Mononuclear cell (primary cell): ENCODE results near the gene SMIM28. TPM values are rescaled to one million over a fixed set of nuclear protein-coding genes. Genes with fewer than 3 reads are reported as not detected.

Experiments used
- H3K27me3 ChIP-seq: 2 replicates; pipeline ENCODE4 v1.6.0; 2011; ENCODE audit warnings: low read length, control low read depth; ENCODE audit not compliant: insufficient read depth
- H3K4me1 ChIP-seq: 2 replicates; pipeline ENCODE4 v1.5.1; 2011; ENCODE audit warnings: mild to moderate bottlenecking, low read length, control low read depth; ENCODE audit not compliant: insufficient read depth
- H3K4me3 ChIP-seq: 2 replicates; pipeline ENCODE4 v1.5.1; 2011; ENCODE audit warnings: mild to moderate bottlenecking, low read length, moderate library complexity
- H3K9me3 ChIP-seq: 2 replicates; pipeline ENCODE4 v1.5.1; 2011; ENCODE audit warnings: low read depth, mild to moderate bottlenecking, control low read depth, low read length
- total RNA-seq: library from RNA; depleted of rRNA; stranded (reverse); fragments of >200 nt; gene quantifications from one replicate; pipeline ENCODE4 v1.2.3, GENCODE V29; 2012

The SMIM28 gene
- total RNA-seq, 1 donor, result not detected

GRCh38 chr6:138389551-138389950, 11.8 kb downstream of the SMIM28 start:
- H3K27me3 ChIP-seq, result no peaks in the 10 kb centered on the region
- H3K4me3 ChIP-seq, result no peak overlapping the region
- no peaks in the 10 kb centered on the region for H3K9me3 ChIP-seq
- peaks cover 9% of the 10 kb centered on the region for H3K4me1 ChIP-seq

DNA sequence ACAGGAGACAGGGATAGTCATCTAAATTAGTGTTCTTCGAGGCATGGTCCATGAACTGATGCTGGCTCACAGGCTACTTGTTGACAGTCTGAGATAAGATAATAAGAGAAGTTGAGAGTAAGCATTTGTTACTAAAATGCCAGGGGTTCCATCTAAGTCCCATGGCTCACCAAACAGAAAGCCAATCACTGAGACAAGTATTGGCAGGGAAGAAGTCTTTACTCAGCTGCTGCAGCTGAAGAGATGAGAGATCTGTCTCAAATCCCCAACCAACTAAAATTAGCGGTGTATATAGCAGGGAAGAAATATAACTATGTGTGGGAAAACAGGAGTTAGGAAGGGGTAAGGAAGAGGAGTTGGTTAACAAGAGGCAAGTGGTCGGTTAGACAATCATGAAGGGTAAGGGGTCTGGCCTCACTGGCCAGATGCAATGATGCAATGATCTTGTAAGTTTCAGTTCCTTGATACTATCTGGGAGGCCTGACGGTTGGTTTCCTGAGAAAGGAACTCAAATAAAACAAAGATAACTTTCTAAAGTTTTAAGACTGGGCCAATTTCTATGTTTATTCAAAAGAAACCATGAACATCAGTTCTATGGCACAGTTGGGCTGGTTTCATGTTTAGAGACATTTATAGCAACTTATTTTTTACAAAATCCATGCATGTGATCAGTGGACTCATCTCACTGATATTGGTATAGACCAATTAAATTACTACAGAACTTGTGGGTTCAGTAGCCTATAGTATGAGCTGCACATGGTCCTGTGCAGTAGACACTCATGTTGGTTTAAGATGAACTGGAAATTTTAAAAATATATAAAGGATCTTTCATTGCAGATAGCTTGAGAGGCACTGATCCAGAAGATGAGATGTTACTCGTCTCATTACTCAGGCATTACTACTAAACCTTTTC, 16.4 kb downstream of the SMIM28 start:
- no peaks in the 10 kb centered on the region for H3K27me3 ChIP-seq
- H3K4me1 ChIP-seq, result peaks cover 16% of the 10 kb centered on the region
- no peak overlapping the region for H3K4me3 ChIP-seq
- H3K9me3 ChIP-seq, result no peaks in the 10 kb centered on the region

DNA sequence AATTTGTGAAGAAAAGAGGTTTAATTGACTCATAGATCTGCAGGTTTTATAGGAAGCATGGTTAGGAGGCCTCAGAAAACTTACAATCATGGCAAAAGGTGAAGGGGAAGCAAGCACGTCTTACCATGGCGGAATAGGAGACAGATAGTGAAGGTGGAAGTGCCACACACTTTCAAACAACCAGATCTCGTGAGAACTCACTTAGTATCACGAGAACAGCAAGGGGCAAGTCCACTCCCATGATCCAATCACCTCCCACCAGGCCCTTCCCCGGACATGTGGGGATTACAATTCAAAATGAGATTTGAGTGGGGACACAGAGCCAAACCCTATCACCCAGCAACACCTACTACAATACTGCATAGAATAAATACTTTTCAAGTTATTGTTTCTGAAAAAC, 19.0 kb downstream of the SMIM28 start:
- Histone ChIP-seq H3K9me3 (no peaks in the 10 kb centered on the region), H3K27me3 (no peaks in the 10 kb centered on the region), H3K4me1 (peaks cover 16% of the 10 kb centered on the region), H3K4me3 (no peak overlapping the region)

- Histone ChIP-seq H3K27me3 (no peaks in the 10 kb centered on the region), H3K4me3 (no peak overlapping the region)
Observed at GRCh38 chr6:138397128-138398122, 19.7 kb downstream of the SMIM28 start.

GRCh38 chr6:138400326-138400725, 22.6 kb downstream of the SMIM28 start:
- Histone ChIP-seq H3K9me3 (no peaks in the 10 kb centered on the region), H3K27me3 (no peaks in the 10 kb centered on the region), H3K4me1 (peaks cover 16% of the 10 kb centered on the region), H3K4me3 (no peak overlapping the region)

More at GRCh38 chr6:138397128-138398122, 19.7 kb downstream of the SMIM28 start:
- Histone ChIP-seq H3K9me3 (no peaks in the 10 kb centered on the region), H3K4me1 (peaks cover 16% of the 10 kb centered on the region)

- H3K27me3 ChIP-seq, result no peaks in the 10 kb centered on the region
- H3K9me3 ChIP-seq, result no peaks in the 10 kb centered on the region
- H3K4me1 ChIP-seq, result peaks cover 18% of the 10 kb centered on the region
- no peak overlapping the region for H3K4me3 ChIP-seq
Observed at GRCh38 chr6:138401960-138402837, 24.5 kb downstream of the SMIM28 start.

- H3K27me3 ChIP-seq, result no peaks in the 10 kb centered on the region
- no peaks in the 10 kb centered on the region for H3K9me3 ChIP-seq
- peaks cover 18% of the 10 kb centered on the region for H3K4me1 ChIP-seq
- H3K4me3 ChIP-seq, result no peak overlapping the region
Observed at GRCh38 chr6:138402838-138403187, 25.1 kb downstream of the SMIM28 start.

DNA sequence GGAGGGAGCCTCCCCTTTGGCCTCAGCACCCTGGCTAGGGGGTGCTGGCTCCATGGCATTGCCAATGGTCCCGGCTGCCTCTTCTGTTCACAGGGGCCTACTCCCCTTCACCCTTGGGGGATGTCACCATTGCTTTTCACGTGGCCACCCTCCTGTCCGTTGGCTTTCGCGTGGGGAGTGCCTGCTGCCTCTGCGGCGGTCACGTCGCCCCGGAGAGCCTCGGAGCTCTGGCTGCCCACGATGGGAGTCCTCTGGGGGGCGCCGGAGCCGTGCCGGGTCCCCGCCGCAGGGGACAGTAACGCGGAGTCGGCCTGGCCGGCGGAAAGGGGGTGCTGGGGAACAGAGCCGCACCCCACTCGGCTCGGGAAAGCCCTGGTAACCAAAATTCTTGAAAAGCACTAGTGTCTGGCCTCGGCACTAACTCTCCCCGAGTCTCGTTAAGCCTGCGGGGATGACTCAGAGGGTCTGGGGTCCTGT, 25.7 kb downstream of the SMIM28 start:
- H3K27me3 ChIP-seq, result no peaks in the 10 kb centered on the region
- peak overlapping the region; percentile 70 for H3K4me3 ChIP-seq
- no peaks in the 10 kb centered on the region for H3K9me3 ChIP-seq
- peaks cover 18% of the 10 kb centered on the region for H3K4me1 ChIP-seq

DNA sequence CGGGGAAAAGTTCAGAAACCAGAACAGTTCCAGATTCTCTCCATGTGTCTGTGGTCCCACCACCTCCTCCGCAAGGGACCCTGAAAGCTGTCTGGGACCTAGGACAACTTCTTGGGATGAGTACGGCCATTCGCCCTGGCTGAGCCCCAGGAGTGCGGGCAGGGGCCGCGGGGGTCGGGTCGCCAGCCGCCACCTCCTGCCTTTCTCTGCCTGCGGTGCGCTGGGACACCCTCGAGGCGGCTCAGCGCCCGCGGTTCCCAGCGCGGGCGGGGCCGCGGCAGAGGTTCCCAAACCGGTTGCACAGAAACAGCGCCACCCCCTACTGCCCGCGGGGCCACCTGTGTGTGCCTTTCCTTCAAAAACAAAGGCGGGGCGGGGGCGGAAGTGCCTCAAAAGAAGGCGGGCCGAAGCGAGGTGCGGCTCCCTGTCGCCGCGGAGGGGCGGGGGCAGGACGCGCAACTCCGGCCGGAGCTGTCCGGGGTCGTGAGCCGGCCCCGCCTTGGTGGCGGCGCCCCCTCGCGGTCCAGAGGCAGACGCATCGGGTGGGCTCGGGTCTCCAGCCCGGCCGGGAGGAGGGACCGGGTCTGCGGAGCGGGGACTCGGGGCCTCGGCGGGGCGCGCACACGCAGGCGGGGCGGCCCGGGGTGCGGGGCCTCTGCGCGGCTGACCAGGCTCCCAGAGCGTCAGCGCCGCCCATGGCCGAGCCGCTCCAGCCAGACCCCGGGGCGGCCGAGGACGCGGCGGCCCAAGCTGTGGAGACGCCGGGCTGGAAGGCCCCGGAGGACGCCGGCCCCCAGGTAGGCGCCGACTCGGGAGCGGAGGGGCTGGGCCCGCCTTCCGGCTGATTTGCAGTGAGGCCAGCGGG, 26.3 kb downstream of the SMIM28 start, which contains the start of gene HEBP2:
Gene HEBP2, plus strand, starts transcription at position 423 of the 865 bp plus-strand sequence. Its CDS starts 273 bp downstream, at position 696.
- H3K4me3 ChIP-seq, result peak within 1 kb of the TSS; percentile 70
- H3K4me1 ChIP-seq, result peaks cover 18% of the 10 kb centered on the region

GRCh38 chr6:138404666-138405337, 27.1 kb downstream of the SMIM28 start:
- Histone ChIP-seq H3K9me3 (no peaks in the 10 kb centered on the region), H3K4me1 (peaks cover 22% of the 10 kb centered on the region), H3K27me3 (no peaks in the 10 kb centered on the region), H3K4me3 (peak overlapping the region; percentile 70)

More for the DNA sequence above, 26.3 kb downstream of the SMIM28 start, which contains the start of gene HEBP2:
- H3K27me3 ChIP-seq, result no peaks in the 10 kb centered on the region
- no peaks in the 10 kb centered on the region for H3K9me3 ChIP-seq

GRCh38 chr6:138405816-138406413, 28.2 kb downstream of the SMIM28 start:
- Histone ChIP-seq H3K9me3 (no peaks in the 10 kb centered on the region), H3K4me1 (peaks cover 32% of the 10 kb centered on the region), H3K4me3 (no peak overlapping the region), H3K27me3 (no peaks in the 10 kb centered on the region)

GRCh38 chr6:138406443-138406842, 28.7 kb downstream of the SMIM28 start:
- Histone ChIP-seq H3K27me3 (no peaks in the 10 kb centered on the region), H3K4me3 (no peak overlapping the region), H3K9me3 (no peaks in the 10 kb centered on the region), H3K4me1 (peaks cover 37% of the 10 kb centered on the region)
